CD14-positive monocyte (primary cell): Measurements from ENCODE around the gene FIZ1. TPM values are rescaled to one million over a fixed set of nuclear protein-coding genes. Genes with fewer than 3 reads are reported as not detected.

Source experiments
- DNase-seq, 3 donors: peaks; one replicate each; pipeline ENCODE4 v3.0.0-alpha.2; 2011 to 2022
- H2AFZ ChIP-seq: 2 replicates; pipeline ENCODE4 v1.6.0; 2012; ENCODE audit warnings: mild to moderate bottlenecking, low read depth, low read length, inconsistent platforms; ENCODE audit not compliant: insufficient read depth, poor library complexity, severe bottlenecking
- H3K27ac ChIP-seq, 2 donors: 1 replicate in 1 of 2; 2 replicates in 1 of 2; pipeline ENCODE4 v1.5.1; 2012 to 2013; ENCODE audit warnings: low read length in 2 of 2, control low read depth in 1 of 2, inconsistent platforms in 1 of 2, low read depth in 1 of 2, mild to moderate bottlenecking in 1 of 2
- H3K27me3 ChIP-seq, 2 donors: one replicate each; pipeline versions ENCODE4 v1.6.0 to v1.6.1; 2011 to 2013; ENCODE audit warnings: low read length in 2 of 2; ENCODE audit not compliant: control insufficient read depth in 2 of 2, insufficient read depth in 2 of 2
- H3K36me3 ChIP-seq, 2 donors: replicated peaks in 1 of 2; 1 replicate in 1 of 2; 2 replicates in 1 of 2; pipeline versions ENCODE4 v1.5.1 to v1.6.1; 2012 to 2013; ENCODE audit warnings: low read length in 2 of 2, control low read depth in 1 of 2, inconsistent platforms in 1 of 2, mild to moderate bottlenecking in 1 of 2; ENCODE audit not compliant: insufficient read depth in 2 of 2, control insufficient read depth in 1 of 2
- H3K4me1 ChIP-seq, 2 donors: 1 replicate in 1 of 2; 2 replicates in 1 of 2; pipeline versions ENCODE4 v1.5.1 to v1.6.1; 2012 to 2013; ENCODE audit warnings: low read length in 2 of 2, control low read depth in 1 of 2, inconsistent platforms in 1 of 2, mild to moderate bottlenecking in 1 of 2, moderate library complexity in 1 of 2; ENCODE audit not compliant: insufficient read depth in 2 of 2, control insufficient read depth in 1 of 2
- H3K4me2 ChIP-seq: replicated peaks from 2 replicates; pipeline ENCODE3; 2012; ENCODE audit warnings: low read length, moderate library complexity, mild to moderate bottlenecking; ENCODE audit not compliant: poor library complexity, severe bottlenecking; ENCODE audit errors: extremely low read depth
- H3K4me3 ChIP-seq, 3 experiments: fragments of 200-600 bp in 1 of 3; sonication (generic) in 1 of 3; replicated peaks in 1 of 3; 1 replicate in 2 of 3; 2 replicates in 1 of 3; pipeline ENCODE4 v1.5.1; 2011 to 2013; ENCODE audit warnings: low read length in 3 of 3, mild to moderate bottlenecking in 3 of 3, control low read depth in 2 of 3, low read depth in 2 of 3, inconsistent platforms in 1 of 3, moderate library complexity in 1 of 3
- H3K79me2 ChIP-seq: 2 replicates; pipeline ENCODE4 v1.6.0; 2012; ENCODE audit warnings: mild to moderate bottlenecking, control low read depth, inconsistent platforms, low read length, moderate library complexity; ENCODE audit not compliant: insufficient read depth
- H3K9ac ChIP-seq: 2 replicates; pipeline ENCODE4 v1.6.0; 2017; ENCODE audit warnings: low read length, mild to moderate bottlenecking; ENCODE audit not compliant: insufficient read depth, poor library complexity, severe bottlenecking
- H3K9me3 ChIP-seq, 2 donors: replicated peaks in 1 of 2; 1 replicate in 1 of 2; 2 replicates in 1 of 2; pipeline versions ENCODE4 v1.5.1 to v1.6.1; 2012 to 2013; ENCODE audit warnings: low read length in 2 of 2, control low read depth in 1 of 2; ENCODE audit not compliant: control insufficient read depth in 1 of 2, insufficient read depth in 1 of 2
- H4K20me1 ChIP-seq: 2 replicates; pipeline ENCODE4 v1.6.0; 2012; ENCODE audit warnings: mild to moderate bottlenecking, low read length, control low read depth, moderate library complexity; ENCODE audit not compliant: insufficient read depth
- H3K27ac Mint-ChIP-seq, 7 donors: one replicate each; pipeline ENCODE4 v1.8.0; 2020; ENCODE audit warnings: mild to moderate bottlenecking in 7 of 7, mixed read lengths in 7 of 7, moderate library complexity in 6 of 7, inconsistent platforms in 2 of 7
- H3K27me3 Mint-ChIP-seq, 3 donors: one replicate each; pipeline ENCODE4 v1.8.0; 2021 to 2022; ENCODE audit warnings: low read depth in 3 of 3, mild to moderate bottlenecking in 3 of 3, mixed read lengths in 3 of 3, moderate library complexity in 3 of 3, inconsistent platforms in 1 of 3
- H3K36me3 Mint-ChIP-seq, 2 donors: one replicate each; pipeline ENCODE4 v1.8.0; 2020; ENCODE audit warnings: mixed read lengths in 2 of 2, inconsistent platforms in 1 of 2, mild to moderate bottlenecking in 1 of 2
- H3K4me1 Mint-ChIP-seq: one replicate; pipeline ENCODE4 v1.8.0; 2020; ENCODE audit warnings: mild to moderate bottlenecking, mixed read lengths
- H3K4me3 Mint-ChIP-seq, 2 donors: one replicate each; pipeline ENCODE4 v1.8.0; 2020; ENCODE audit warnings: mild to moderate bottlenecking in 2 of 2, mixed read lengths in 2 of 2, moderate library complexity in 1 of 2
- H3K9me3 Mint-ChIP-seq, 7 donors: one replicate each; pipeline ENCODE4 v1.8.0; 2020 to 2022; ENCODE audit warnings: mixed read lengths in 7 of 7, mild to moderate bottlenecking in 6 of 7, moderate library complexity in 6 of 7, inconsistent platforms in 2 of 7
- WGBS: methylation state at CpG from one replicate; pipeline ENCODE4 v1.1.5; 2013; ENCODE audit warnings: missing lambda C conversion rate; ENCODE audit not compliant: insufficient coverage; 5-methylcytosine and 5-hydroxymethylcytosine counted together
- intact Hi-C, 2 donors: fragments of 100-400 bp; cut with micrococcal nuclease; formaldehyde crosslinking; loops; one replicate each; pipeline versions ENCODE4 v1.15.0 to v1.15.1; 2023
- polyA plus RNA-seq, 3 donors: library from polyadenylated mRNA; depleted of rRNA in 1 of 3; unstranded in 2 of 3; stranded (reverse) in 1 of 3; fragments of 300-500 nt in 2 of 3; fragments of >200 nt in 1 of 3; fragmentation: Illumina TruSeq in 2 of 3; gene quantifications; 1 replicate in 2 of 3; 2 replicates in 1 of 3; pipeline ENCODE4 v1.2.3, GENCODE V29; 2012 to 2021
- TF ChIP-seq, protein P1 (sequence below): fragments of 200-600 bp; IDR thresholded peaks from one replicate; pipeline ENCODE4 v1.8.0; 2022; ENCODE audit warnings: antibody characterized with exemption, mild to moderate bottlenecking

The FIZ1 gene
- polyA plus RNA-seq, 3 donors: 1.2 to 2.6 (median 1.6) TPM

- no peak overlapping the region for H2AFZ ChIP-seq
- H3K9ac ChIP-seq: no peak overlapping the region
- H3K27me3 ChIP-seq: no peaks in the 10 kb centered on the region
- H3K79me2 ChIP-seq: peaks cover 34% of the 10 kb centered on the region
- H3K4me2 ChIP-seq: peak overlapping the region; percentile 71
- H3K36me3 ChIP-seq: peaks cover 14 to 25% of the 10 kb centered on the region in 2 donors
- peaks cover 58 to 68% of the 10 kb centered on the region in 2 donors for H3K4me1 ChIP-seq
- Mint-ChIP-seq H3K9me3 (peaks cover 0 to 4% (median 0%) of the 10 kb centered on the region in 7 donors), H3K27ac (peak overlapping the region; percentile 89 to 97 (median 93)), H3K27me3 (peaks cover 0 to 4% (median 1%) of the 10 kb centered on the region in 3 donors), H3K36me3 (peaks cover 21 to 42% of the 10 kb centered on the region in 2 donors), H3K4me1 (peaks cover 55% of the 10 kb centered on the region), H3K4me3 (peak overlapping the region; percentile 27 to 76)
- peak overlapping the region; percentile 53 to 83 for H3K27ac ChIP-seq
- TF ChIP-seq, protein P1, sequence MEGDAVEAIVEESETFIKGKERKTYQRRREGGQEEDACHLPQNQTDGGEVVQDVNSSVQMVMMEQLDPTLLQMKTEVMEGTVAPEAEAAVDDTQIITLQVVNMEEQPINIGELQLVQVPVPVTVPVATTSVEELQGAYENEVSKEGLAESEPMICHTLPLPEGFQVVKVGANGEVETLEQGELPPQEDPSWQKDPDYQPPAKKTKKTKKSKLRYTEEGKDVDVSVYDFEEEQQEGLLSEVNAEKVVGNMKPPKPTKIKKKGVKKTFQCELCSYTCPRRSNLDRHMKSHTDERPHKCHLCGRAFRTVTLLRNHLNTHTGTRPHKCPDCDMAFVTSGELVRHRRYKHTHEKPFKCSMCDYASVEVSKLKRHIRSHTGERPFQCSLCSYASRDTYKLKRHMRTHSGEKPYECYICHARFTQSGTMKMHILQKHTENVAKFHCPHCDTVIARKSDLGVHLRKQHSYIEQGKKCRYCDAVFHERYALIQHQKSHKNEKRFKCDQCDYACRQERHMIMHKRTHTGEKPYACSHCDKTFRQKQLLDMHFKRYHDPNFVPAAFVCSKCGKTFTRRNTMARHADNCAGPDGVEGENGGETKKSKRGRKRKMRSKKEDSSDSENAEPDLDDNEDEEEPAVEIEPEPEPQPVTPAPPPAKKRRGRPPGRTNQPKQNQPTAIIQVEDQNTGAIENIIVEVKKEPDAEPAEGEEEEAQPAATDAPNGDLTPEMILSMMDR: peak; percentile 10
- peak; percentile 43 to 59 (median 52) for DNase-seq
- H4K20me1 ChIP-seq: no peaks in the 10 kb centered on the region
- no peaks in the 10 kb centered on the region for H3K9me3 ChIP-seq
- intact Hi-C loops: no loop called here
- H3K4me3 ChIP-seq: peak overlapping the region in 1 of 3 experiments; percentile 58
- whole genome bisulfite sequencing: 55% methylated on average over 2 of the region's 3 CpGs
Observed at GRCh38 chr19:55619286-55619685, 20.0 kb upstream of the FIZ1 start.

- Histone ChIP-seq H3K9ac (no peak overlapping the region), H2AFZ (no peak overlapping the region), H3K4me1 (peaks cover 52 to 62% of the 10 kb centered on the region in 2 donors), H3K9me3 (no peaks in the 10 kb centered on the region), H3K4me2 (no peak overlapping the region), H3K27me3 (no peaks in the 10 kb centered on the region), H3K79me2 (peaks cover 30% of the 10 kb centered on the region), H3K4me3 (no peak overlapping the region), H3K27ac (peak overlapping the region; percentile 52 to 53), H3K36me3 (peaks cover 16 to 25% of the 10 kb centered on the region in 2 donors), H4K20me1 (peaks cover under 1% of the 10 kb centered on the region)
- H3K4me1 Mint-ChIP-seq: peaks cover 49% of the 10 kb centered on the region
- peaks cover 0 to 2% (median 2%) of the 10 kb centered on the region in 7 donors for H3K9me3 Mint-ChIP-seq
- TF ChIP-seq, protein P1: no peak
- H3K36me3 Mint-ChIP-seq: peaks cover 22 to 45% of the 10 kb centered on the region in 2 donors
- H3K27me3 Mint-ChIP-seq: peaks cover 0 to 4% (median 1%) of the 10 kb centered on the region in 3 donors
- peak overlapping the region; percentile 86 to 97 (median 92) for H3K27ac Mint-ChIP-seq
- no peak for DNase-seq
- peak overlapping the region in 1 of 2 donors; percentile 53 for H3K4me3 Mint-ChIP-seq
- intact Hi-C loops: no loop called here
- 90% methylated on average over 2 of the region's 7 CpGs for WGBS
Observed at GRCh38 chr19:55618426-55618825, 19.1 kb upstream of the FIZ1 start.
